Trophoblast cell (in vitro differentiated cells and primary cell): Measurements from ENCODE around the gene SIGLEC15.

ENCODE experiments used
- DNase-seq, 2 donors: peaks; one replicate each; pipeline ENCODE4 v3.0.0-alpha.2; 2016
- H2AFZ ChIP-seq: 2 replicates; pipeline ENCODE4 v1.6.1; 2013; ENCODE audit warnings: low read length, moderate library complexity, mild to moderate bottlenecking; ENCODE audit not compliant: insufficient read depth, poor library complexity
- H2AK5ac ChIP-seq: 2 replicates; pipeline ENCODE4 v1.6.1; 2013; ENCODE audit warnings: mild to moderate bottlenecking, low read length
- H2BK120ac ChIP-seq: 2 replicates; pipeline ENCODE4 v1.6.1; 2013; ENCODE audit warnings: low read length, mild to moderate bottlenecking, moderate library complexity; ENCODE audit not compliant: insufficient read depth, poor library complexity
- H2BK12ac ChIP-seq: 2 replicates; pipeline ENCODE4 v1.6.1; 2013; ENCODE audit warnings: mild to moderate bottlenecking, low read length, moderate library complexity
- H2BK5ac ChIP-seq: 2 replicates; pipeline ENCODE4 v1.6.1; 2013; ENCODE audit warnings: low read length, low read depth, moderate library complexity, mild to moderate bottlenecking; ENCODE audit not compliant: poor library complexity
- H3K14ac ChIP-seq: 2 replicates; pipeline ENCODE4 v1.6.1; 2013; ENCODE audit warnings: mild to moderate bottlenecking, low read length
- H3K18ac ChIP-seq: 2 replicates; pipeline ENCODE4 v1.6.1; 2013; ENCODE audit warnings: mild to moderate bottlenecking, low read length
- H3K23ac ChIP-seq: 2 replicates; pipeline ENCODE4 v1.6.1; 2013; ENCODE audit warnings: low read length
- H3K27ac ChIP-seq: 2 replicates; pipeline ENCODE4 v1.5.1; 2013; ENCODE audit warnings: low read depth, mild to moderate bottlenecking, inconsistent platforms, low read length, moderate library complexity
- H3K27me3 ChIP-seq: 2 replicates; pipeline ENCODE4 v1.6.1; 2013; ENCODE audit warnings: inconsistent platforms, mild to moderate bottlenecking, low read length, moderate library complexity; ENCODE audit not compliant: insufficient read depth
- H3K36me3 ChIP-seq, 2 experiments: 1 replicate in 1 of 2; 2 replicates in 1 of 2; pipeline ENCODE4 v1.6.1; 2013; ENCODE audit warnings: low read length in 2 of 2, mild to moderate bottlenecking in 2 of 2, moderate library complexity in 1 of 2; ENCODE audit not compliant: insufficient read depth in 2 of 2, control insufficient read depth in 1 of 2
- H3K4ac ChIP-seq: 2 replicates; pipeline ENCODE4 v1.6.1; 2013; ENCODE audit warnings: low read depth, mild to moderate bottlenecking, low read length, moderate library complexity
- H3K4me1 ChIP-seq, 2 experiments: 1 replicate in 1 of 2; 2 replicates in 1 of 2; pipeline ENCODE4 v1.6.1; 2013; ENCODE audit warnings: low read length in 2 of 2, mild to moderate bottlenecking in 2 of 2, moderate library complexity in 1 of 2; ENCODE audit not compliant: insufficient read depth in 2 of 2, control insufficient read depth in 1 of 2
- H3K4me2 ChIP-seq: 2 replicates; pipeline ENCODE4 v1.6.1; 2013; ENCODE audit warnings: inconsistent platforms, mild to moderate bottlenecking, low read length, moderate library complexity
- H3K4me3 ChIP-seq: 2 replicates; pipeline ENCODE4 v1.5.1; 2013; ENCODE audit warnings: mild to moderate bottlenecking, low read depth, low read length, inconsistent platforms
- H3K79me1 ChIP-seq: one replicate; pipeline ENCODE4 v1.6.1; 2013; ENCODE audit warnings: low read length
- H3K79me2 ChIP-seq: 2 replicates; pipeline ENCODE4 v1.6.1; 2013; ENCODE audit warnings: low read length, mild to moderate bottlenecking; ENCODE audit not compliant: control insufficient read depth, insufficient read depth, poor library complexity
- H3K9ac ChIP-seq: 2 replicates; pipeline ENCODE4 v1.6.1; 2013; ENCODE audit warnings: mild to moderate bottlenecking, low read length
- H3K9me3 ChIP-seq: 2 replicates; pipeline ENCODE4 v1.6.1; 2013; ENCODE audit warnings: low read depth, mild to moderate bottlenecking, control low read depth, inconsistent platforms, low read length; ENCODE audit not compliant: insufficient read depth
- H4K12ac ChIP-seq: 2 replicates; pipeline ENCODE4 v1.6.1; 2013; ENCODE audit warnings: low read depth, mild to moderate bottlenecking, low read length, moderate library complexity
- H4K8ac ChIP-seq: 2 replicates; pipeline ENCODE4 v1.6.1; 2013; ENCODE audit warnings: low read depth, mild to moderate bottlenecking, low read length, moderate library complexity
- H4K91ac ChIP-seq: one replicate; pipeline ENCODE4 v1.6.1; 2013; ENCODE audit warnings: low read depth, mild to moderate bottlenecking, low read length, moderate library complexity
- WGBS: extraction: QIAGEN DNeasy Blood & Tissue Kit; methylation state at CpG from one replicate; pipeline ENCODE4 v1.1.7; 2013; ENCODE audit warnings: missing lambda C conversion rate; ENCODE audit not compliant: insufficient read length, insufficient coverage; ENCODE audit errors: extremely low coverage; 5-methylcytosine and 5-hydroxymethylcytosine counted together

SIGLEC15 gene

DNA sequence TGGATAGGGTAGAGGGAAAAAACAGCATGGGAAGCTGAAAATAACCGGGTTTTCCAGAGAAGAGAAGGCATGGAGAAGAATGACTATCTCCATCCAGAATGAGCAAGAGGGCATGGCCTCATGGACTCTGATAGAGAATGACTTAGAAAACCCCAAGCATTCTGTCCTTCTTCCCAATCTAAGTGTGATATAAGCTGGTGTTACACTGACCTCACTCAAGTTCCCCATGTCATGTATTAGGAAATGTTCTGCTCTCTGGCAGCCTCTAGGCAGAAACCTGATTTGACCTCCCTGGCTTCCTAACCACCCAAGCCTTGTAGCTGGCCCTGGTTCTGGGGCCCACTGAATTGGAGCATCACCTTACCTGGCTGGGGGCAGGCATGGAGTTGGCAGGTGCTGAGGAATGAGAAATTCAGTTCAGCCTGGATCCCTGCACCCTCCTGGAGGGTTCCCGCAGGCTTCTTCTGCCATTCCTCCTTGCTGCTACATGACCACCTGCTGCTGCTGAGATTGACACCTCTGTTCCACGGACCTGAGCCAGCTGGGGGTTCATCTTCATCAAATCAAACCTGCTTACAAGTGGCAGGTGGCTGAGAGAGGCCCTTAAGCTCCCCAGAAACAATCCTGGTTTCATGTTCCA lies 5.2 kb upstream of the SIGLEC15 start:
- no CpG with 5 or more reads among the region's 3 CpGs for WGBS
- H3K9ac ChIP-seq: no peak overlapping the region
- no peak overlapping the region for H2BK120ac ChIP-seq
- H3K14ac ChIP-seq: no peak overlapping the region
- no peaks in the 10 kb centered on the region for H3K79me2 ChIP-seq
- H3K27ac ChIP-seq: no peak overlapping the region
- no peaks in the 10 kb centered on the region for H3K9me3 ChIP-seq
- H2BK5ac ChIP-seq: no peak overlapping the region
- no peak overlapping the region for H2AFZ ChIP-seq
- H2BK12ac ChIP-seq: no peak overlapping the region
- no peak overlapping the region for H3K4me2 ChIP-seq
- H3K36me3 ChIP-seq: no peaks in the 10 kb centered on the region
- H3K4me3 ChIP-seq: no peak overlapping the region
- H2AK5ac ChIP-seq: no peak overlapping the region
- no peak for DNase-seq
- H3K23ac ChIP-seq: no peak overlapping the region
- no peak overlapping the region for H4K8ac ChIP-seq
- H3K27me3 ChIP-seq: no peaks in the 10 kb centered on the region
- H3K79me1 ChIP-seq: no peaks in the 10 kb centered on the region
- H3K4me1 ChIP-seq: no peaks in the 10 kb centered on the region
- H3K18ac ChIP-seq: no peak overlapping the region
- H4K12ac ChIP-seq: no peak overlapping the region
- no peak overlapping the region for H4K91ac ChIP-seq
- no peak overlapping the region for H3K4ac ChIP-seq

DNA sequence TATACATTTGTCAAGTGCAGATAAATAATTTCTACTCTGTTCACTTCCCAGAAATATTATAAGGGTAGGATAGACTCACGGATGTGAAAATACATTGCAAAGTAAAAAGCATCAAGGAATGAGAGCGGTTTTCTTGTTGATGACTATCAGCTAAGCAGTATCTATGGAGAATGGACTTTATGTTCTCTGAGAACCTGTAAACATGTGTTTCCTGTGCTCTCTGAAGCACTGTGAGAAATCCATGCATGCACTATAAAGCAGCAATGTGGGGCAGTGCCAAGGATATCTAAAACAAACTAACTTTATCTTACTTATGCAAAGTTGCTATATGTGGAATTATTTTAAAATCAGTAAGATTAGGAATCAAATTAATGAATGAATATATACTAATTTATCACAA lies 4.4 kb upstream of the SIGLEC15 start:
- no peak for DNase-seq
- no peak overlapping the region for H3K4me3 ChIP-seq
- no peak overlapping the region for H3K9ac ChIP-seq
- WGBS: no CpG with 5 or more reads among the region's 2 CpGs
- no peaks in the 10 kb centered on the region for H3K79me2 ChIP-seq
- H2BK120ac ChIP-seq: no peak overlapping the region
- no peak overlapping the region for H3K14ac ChIP-seq
- no peak overlapping the region for H3K18ac ChIP-seq
- H3K4me2 ChIP-seq: no peak overlapping the region
- no peak overlapping the region for H4K12ac ChIP-seq
- H3K27me3 ChIP-seq: no peaks in the 10 kb centered on the region
- H4K8ac ChIP-seq: no peak overlapping the region
- no peaks in the 10 kb centered on the region for H3K36me3 ChIP-seq
- H3K23ac ChIP-seq: no peak overlapping the region
- no peak overlapping the region for H4K91ac ChIP-seq
- no peak overlapping the region for H3K27ac ChIP-seq
- no peak overlapping the region for H2BK12ac ChIP-seq
- no peak overlapping the region for H2BK5ac ChIP-seq
- H3K9me3 ChIP-seq: no peaks in the 10 kb centered on the region
- H2AFZ ChIP-seq: no peak overlapping the region
- H2AK5ac ChIP-seq: no peak overlapping the region
- no peaks in the 10 kb centered on the region for H3K4me1 ChIP-seq
- no peaks in the 10 kb centered on the region for H3K79me1 ChIP-seq
- H3K4ac ChIP-seq: no peak overlapping the region

DNA sequence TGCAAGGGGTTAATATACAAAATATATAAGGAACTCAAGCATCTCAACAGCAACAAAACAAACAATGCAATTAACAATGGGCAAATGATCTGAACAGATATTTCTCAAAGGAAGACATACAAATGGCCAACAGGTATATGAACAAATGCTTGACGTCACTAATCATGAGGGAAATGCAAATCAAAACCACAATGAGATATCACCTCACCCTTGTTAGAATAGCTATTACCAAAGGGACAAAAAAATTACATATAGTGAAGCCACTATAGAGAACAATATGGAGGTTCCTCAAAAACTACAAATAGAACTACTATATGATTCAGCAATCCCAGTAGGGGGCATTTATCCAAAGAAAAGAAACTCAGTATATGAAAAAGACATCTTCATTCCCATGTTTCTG lies 3.8 kb upstream of the SIGLEC15 start:
- Histone ChIP-seq H3K36me3 (no peaks in the 10 kb centered on the region), H4K91ac (no peak overlapping the region), H3K14ac (no peak overlapping the region), H4K12ac (no peak overlapping the region), H3K18ac (no peak overlapping the region), H2BK5ac (no peak overlapping the region), H2BK12ac (no peak overlapping the region), H3K23ac (no peak overlapping the region), H3K27ac (no peak overlapping the region), H2AK5ac (no peak overlapping the region), H3K79me2 (no peaks in the 10 kb centered on the region), H3K4me2 (no peak overlapping the region), H2BK120ac (no peak overlapping the region), H3K4me1 (no peaks in the 10 kb centered on the region), H3K4me3 (no peak overlapping the region), H4K8ac (no peak overlapping the region), H3K9me3 (no peaks in the 10 kb centered on the region), H3K27me3 (no peaks in the 10 kb centered on the region), H2AFZ (no peak overlapping the region), H3K4ac (no peak overlapping the region), H3K9ac (no peak overlapping the region), H3K79me1 (no peaks in the 10 kb centered on the region)
- WGBS: no CpG with 5 or more reads among the region's 1 CpG
- DNase-seq: no peak

DNA sequence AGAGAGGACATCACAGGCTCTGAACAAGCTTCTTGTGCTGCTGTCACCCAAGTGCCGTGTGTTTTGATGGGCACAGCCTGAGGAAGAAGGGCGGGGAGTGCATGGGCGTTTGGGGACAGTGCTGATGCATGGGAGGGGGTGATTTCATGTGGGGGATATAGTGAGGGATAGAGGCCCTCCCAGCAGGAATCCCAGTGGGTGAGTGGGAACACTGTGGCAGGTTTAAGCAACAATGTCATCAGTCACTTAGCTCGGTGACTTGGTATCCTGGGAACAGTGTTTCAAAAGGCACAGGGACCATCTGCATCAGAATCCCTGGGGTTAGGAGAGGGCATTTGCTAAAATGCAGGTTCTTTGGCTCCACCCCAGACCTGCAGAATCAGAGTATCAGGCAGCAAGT lies 609 bp downstream of the SIGLEC15 start:
- no peak overlapping the region for H3K18ac ChIP-seq
- no peak overlapping the region for H4K91ac ChIP-seq
- H3K4ac ChIP-seq: no peak overlapping the region
- no peak overlapping the region for H2BK120ac ChIP-seq
- H3K27ac ChIP-seq: no peak overlapping the region
- no peak for DNase-seq
- no peak overlapping the region for H3K23ac ChIP-seq
- no peaks in the 10 kb centered on the region for H3K36me3 ChIP-seq
- no peak overlapping the region for H2BK12ac ChIP-seq
- no peak overlapping the region for H3K14ac ChIP-seq
- no peak overlapping the region for H4K8ac ChIP-seq
- H4K12ac ChIP-seq: no peak overlapping the region
- no peak overlapping the region for H3K4me3 ChIP-seq
- no peaks in the 10 kb centered on the region for H3K79me2 ChIP-seq
- no peaks in the 10 kb centered on the region for H3K27me3 ChIP-seq
- peaks cover 20 to 22% of the 10 kb centered on the region in 2 experiments for H3K4me1 ChIP-seq
- H3K9me3 ChIP-seq: no peaks in the 10 kb centered on the region
- H2AK5ac ChIP-seq: no peak overlapping the region
- no CpG with 5 or more reads among the region's 4 CpGs for WGBS
- H2BK5ac ChIP-seq: no peak overlapping the region
- H3K9ac ChIP-seq: no peak overlapping the region
- H2AFZ ChIP-seq: no peak overlapping the region
- no peak overlapping the region for H3K4me2 ChIP-seq
- H3K79me1 ChIP-seq: peaks cover 5% of the 10 kb centered on the region
